OCI-LY1 (cell line): ENCODE results near the gene FHOD3.

Experiments used
- H2AFZ ChIP-seq: fragments of 200-600 bp; sonication (generic), shearing (Covaris generic); 2 replicates; pipeline ENCODE4 v1.6.0; 2014; ENCODE audit warnings: antibody characterized with exemption, mild to moderate bottlenecking, low read length
- H3F3A ChIP-seq: fragments of 200-600 bp; sonication (generic), shearing (Covaris generic); 2 replicates; pipeline ENCODE4 v1.6.0; 2014; ENCODE audit warnings: mild to moderate bottlenecking, antibody characterized with exemption, low read length, moderate library complexity; ENCODE audit not compliant: insufficient read depth
- H3K27ac ChIP-seq: fragments of 200-600 bp; sonication (generic); 2 replicates; pipeline ENCODE4 v1.5.1; 2014; ENCODE audit warnings: low read length, mixed run types, mild to moderate bottlenecking, low read depth; ENCODE audit not compliant: poor library complexity, severe bottlenecking
- H3K27me3 ChIP-seq: fragments of 200-600 bp; sonication (generic); 2 replicates; pipeline ENCODE4 v1.6.0; 2014; ENCODE audit warnings: antibody characterized with exemption, mild to moderate bottlenecking, low read length, moderate library complexity; ENCODE audit not compliant: insufficient read depth
- H3K36me3 ChIP-seq: fragments of 200-600 bp; sonication (generic); 2 replicates; pipeline ENCODE4 v1.6.1; 2014; ENCODE audit warnings: mild to moderate bottlenecking, antibody characterized with exemption, low read length, moderate library complexity, mixed read lengths; ENCODE audit not compliant: insufficient read depth
- H3K4me1 ChIP-seq: fragments of 200-600 bp; sonication (generic); 2 replicates; pipeline ENCODE4 v1.5.1; 2014; ENCODE audit warnings: mild to moderate bottlenecking, low read length, moderate library complexity; ENCODE audit not compliant: insufficient read depth, severe bottlenecking
- H3K4me2 ChIP-seq: fragments of 200-600 bp; sonication (generic), shearing (Covaris generic); 2 replicates; pipeline ENCODE4 v1.6.1; 2014; ENCODE audit warnings: low read length
- H3K4me3 ChIP-seq: fragments of 200-600 bp; sonication (generic); 2 replicates; pipeline ENCODE4 v1.5.1; 2014; ENCODE audit warnings: low read length, low read depth, mild to moderate bottlenecking, mixed read lengths; ENCODE audit not compliant: poor library complexity, severe bottlenecking
- H3K79me2 ChIP-seq: fragments of 200-600 bp; shearing (Covaris generic); 2 replicates; pipeline ENCODE4 v1.6.1; 2016; ENCODE audit warnings: mixed run types, low read length, mixed read lengths; ENCODE audit not compliant: insufficient read depth
- H3K9ac ChIP-seq: fragments of 200-600 bp; sonication (generic), shearing (Covaris generic); 2 replicates; pipeline ENCODE4 v1.6.1; 2014; ENCODE audit warnings: mild to moderate bottlenecking, low read length, mixed read lengths
- H3K9me2 ChIP-seq: fragments of 200-600 bp; sonication (generic), shearing (Covaris generic); 2 replicates; pipeline ENCODE4 v1.6.1; 2014; ENCODE audit warnings: low read depth, mild to moderate bottlenecking, low read length, mixed read lengths
- H3K9me3 ChIP-seq: fragments of 200-600 bp; shearing (Covaris generic); 2 replicates; pipeline ENCODE4 v1.6.1; 2014; ENCODE audit warnings: low read length, mixed read lengths
- H4K20me1 ChIP-seq: fragments of 200-600 bp; sonication (generic), shearing (Covaris generic); 2 replicates; pipeline ENCODE4 v1.6.0; 2016; ENCODE audit warnings: mild to moderate bottlenecking, low read length; ENCODE audit not compliant: insufficient read depth
- EZH2 ChIP-seq: fragments of 200-600 bp; sonication (generic), shearing (Covaris generic); IDR thresholded peaks from 2 replicates; pipeline ENCODE4 v1.8.0; 2017; ENCODE audit warnings: borderline replicate concordance, mixed run types, mild to moderate bottlenecking, antibody characterized with exemption, low read length, moderate library complexity, mixed read lengths
- TF ChIP-seq, protein P1 (sequence below): fragments of 200-600 bp; sonication (generic), shearing (Covaris generic); IDR thresholded peaks from 2 replicates; pipeline ENCODE4 v1.5.1; 2017; ENCODE audit warnings: mild to moderate bottlenecking, antibody characterized with exemption, low read length, moderate library complexity, mixed read lengths

Gene FHOD3

DNA sequence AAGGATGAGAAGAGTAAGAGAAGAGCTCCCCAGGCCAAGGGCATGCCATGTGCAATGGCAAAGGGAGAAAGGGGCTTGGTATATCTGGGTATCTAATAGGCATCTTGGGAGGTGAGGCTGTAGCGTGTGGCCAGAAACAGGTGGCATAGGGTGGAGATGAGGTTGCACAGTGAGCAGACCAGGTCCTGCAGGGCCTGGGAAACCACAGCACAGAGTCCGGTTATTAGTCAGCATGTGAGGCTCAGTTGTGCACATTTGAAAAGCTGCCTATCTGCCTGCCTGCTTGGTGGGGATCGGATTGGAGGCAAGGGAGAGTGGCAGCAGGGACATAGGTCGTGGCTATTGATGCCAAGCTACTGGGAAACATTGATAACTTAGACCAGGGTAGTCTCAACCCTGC is 340.7 kb downstream of the FHOD3 start:
- no peaks in the 10 kb centered on the region for H3K9me2 ChIP-seq
- H3K27me3 ChIP-seq, result no peaks in the 10 kb centered on the region
- no peaks in the 10 kb centered on the region for H3K9me3 ChIP-seq
- H3K27ac ChIP-seq, result no peak overlapping the region
- no peaks in the 10 kb centered on the region for H3K79me2 ChIP-seq
- no peaks in the 10 kb centered on the region for H4K20me1 ChIP-seq
- no peaks in the 10 kb centered on the region for H3K4me1 ChIP-seq
- H3K36me3 ChIP-seq, result no peaks in the 10 kb centered on the region
- H3K4me3 ChIP-seq, result no peak overlapping the region
- no peak overlapping the region for H3K9ac ChIP-seq
- TF ChIP-seq EZH2, result no peak
- TF ChIP-seq, protein P1, sequence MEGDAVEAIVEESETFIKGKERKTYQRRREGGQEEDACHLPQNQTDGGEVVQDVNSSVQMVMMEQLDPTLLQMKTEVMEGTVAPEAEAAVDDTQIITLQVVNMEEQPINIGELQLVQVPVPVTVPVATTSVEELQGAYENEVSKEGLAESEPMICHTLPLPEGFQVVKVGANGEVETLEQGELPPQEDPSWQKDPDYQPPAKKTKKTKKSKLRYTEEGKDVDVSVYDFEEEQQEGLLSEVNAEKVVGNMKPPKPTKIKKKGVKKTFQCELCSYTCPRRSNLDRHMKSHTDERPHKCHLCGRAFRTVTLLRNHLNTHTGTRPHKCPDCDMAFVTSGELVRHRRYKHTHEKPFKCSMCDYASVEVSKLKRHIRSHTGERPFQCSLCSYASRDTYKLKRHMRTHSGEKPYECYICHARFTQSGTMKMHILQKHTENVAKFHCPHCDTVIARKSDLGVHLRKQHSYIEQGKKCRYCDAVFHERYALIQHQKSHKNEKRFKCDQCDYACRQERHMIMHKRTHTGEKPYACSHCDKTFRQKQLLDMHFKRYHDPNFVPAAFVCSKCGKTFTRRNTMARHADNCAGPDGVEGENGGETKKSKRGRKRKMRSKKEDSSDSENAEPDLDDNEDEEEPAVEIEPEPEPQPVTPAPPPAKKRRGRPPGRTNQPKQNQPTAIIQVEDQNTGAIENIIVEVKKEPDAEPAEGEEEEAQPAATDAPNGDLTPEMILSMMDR, result no peak
- no peak overlapping the region for H3K4me2 ChIP-seq
- no peaks in the 10 kb centered on the region for H3F3A ChIP-seq
- no peak overlapping the region for H2AFZ ChIP-seq

DNA sequence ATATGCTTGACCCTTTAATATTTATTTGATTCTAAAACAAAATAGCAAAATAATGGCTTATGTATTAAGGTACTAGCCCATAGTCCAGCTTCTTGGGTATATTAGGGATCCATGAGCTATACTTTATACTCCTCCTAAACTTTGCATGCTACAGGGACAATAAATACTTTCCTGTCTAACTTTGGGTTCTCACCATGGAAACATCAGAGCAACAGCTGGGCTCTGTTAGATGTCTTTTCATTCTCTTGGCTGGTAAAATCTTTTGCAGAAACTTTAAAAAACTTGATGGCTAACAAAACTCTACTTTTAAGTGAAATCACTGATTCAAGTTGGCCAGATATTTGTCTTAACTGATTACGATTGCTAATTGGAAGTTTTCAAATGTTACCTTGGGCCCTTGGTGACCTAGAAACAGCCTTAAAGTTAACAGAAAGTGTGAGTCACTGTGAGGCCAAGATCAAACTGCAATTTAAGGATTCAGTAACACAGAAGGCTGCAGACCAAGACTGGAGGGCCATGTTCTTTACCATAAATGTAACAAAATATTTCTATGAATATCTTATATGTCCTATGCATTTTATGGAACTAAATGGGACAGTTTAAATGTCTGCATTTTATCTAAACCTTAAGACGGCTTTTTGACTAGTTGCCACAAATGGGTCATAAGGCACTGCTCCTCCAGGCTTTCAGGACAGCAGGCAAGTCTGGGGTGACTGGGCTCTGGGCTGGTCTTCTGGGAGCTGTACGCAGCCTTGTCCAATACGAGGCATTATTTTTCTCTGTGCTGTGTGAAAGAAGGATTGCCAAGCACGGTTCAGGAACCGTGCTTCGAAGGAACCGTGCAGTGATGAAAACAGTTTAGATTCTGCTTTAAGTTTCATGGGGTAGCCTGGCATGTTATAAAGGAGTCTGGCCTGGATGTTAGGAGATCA is 342.8 kb downstream of the FHOD3 start:
- no peak overlapping the region for H3K4me3 ChIP-seq

DNA sequence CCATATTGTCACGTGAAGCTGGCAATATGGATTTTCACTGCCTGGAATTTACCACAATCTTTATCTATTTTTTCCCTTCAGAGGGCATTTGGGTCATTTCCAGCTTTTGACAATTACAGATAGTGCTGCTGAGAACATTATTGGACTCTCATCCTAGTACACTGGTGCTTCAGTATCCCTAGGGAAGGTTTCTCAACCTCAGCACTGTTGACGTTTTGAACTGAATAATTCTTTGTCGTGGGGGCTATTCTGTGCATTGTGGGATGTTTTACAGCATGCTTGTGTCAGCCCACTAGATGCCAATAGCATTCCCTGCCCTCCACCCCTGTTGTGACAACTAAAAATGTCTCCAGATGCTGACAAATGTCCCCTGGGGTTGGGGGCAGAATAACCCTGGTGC is 345.5 kb downstream of the FHOD3 start:
- Histone ChIP-seq H3K9ac (no peak overlapping the region), H3F3A (no peaks in the 10 kb centered on the region), H3K36me3 (no peaks in the 10 kb centered on the region), H3K27me3 (no peaks in the 10 kb centered on the region), H3K4me1 (no peaks in the 10 kb centered on the region), H3K4me3 (no peak overlapping the region), H3K9me3 (no peaks in the 10 kb centered on the region), H3K27ac (no peak overlapping the region), H3K9me2 (no peaks in the 10 kb centered on the region), H3K4me2 (no peak overlapping the region), H4K20me1 (no peaks in the 10 kb centered on the region), H2AFZ (no peak overlapping the region), H3K79me2 (no peaks in the 10 kb centered on the region)
- TF ChIP-seq EZH2, result no peak

More for the DNA sequence above, 342.8 kb downstream of the FHOD3 start:
- Histone ChIP-seq H3K9me3 (no peaks in the 10 kb centered on the region), H3K4me2 (no peak overlapping the region), H3K9ac (no peak overlapping the region), H3F3A (no peaks in the 10 kb centered on the region), H3K9me2 (no peaks in the 10 kb centered on the region), H3K36me3 (no peaks in the 10 kb centered on the region), H4K20me1 (no peaks in the 10 kb centered on the region), H3K27ac (no peak overlapping the region), H2AFZ (no peak overlapping the region), H3K79me2 (no peaks in the 10 kb centered on the region), H3K4me1 (no peaks in the 10 kb centered on the region), H3K27me3 (no peaks in the 10 kb centered on the region)
- TF ChIP-seq EZH2, result no peak
- TF ChIP-seq, protein P1, result no peak
